GM21381 (cell line): ENCODE results near the gene FNIP2.
"Not testable (repeated sequence)": the region's sequence is repeated elsewhere in the genome, so short reads cannot be mapped to it uniquely, and the experiment has no call there.

ENCODE experiments used
- ATAC-seq: cut with Tn5 transposase; IDR thresholded peaks from one replicate; pipeline ENCODE4 v1.9.1; 2021; ENCODE audit warnings: mild to moderate bottlenecking, moderate library complexity; ENCODE audit not compliant: unreplicated experiment

Gene FNIP2

DNA sequence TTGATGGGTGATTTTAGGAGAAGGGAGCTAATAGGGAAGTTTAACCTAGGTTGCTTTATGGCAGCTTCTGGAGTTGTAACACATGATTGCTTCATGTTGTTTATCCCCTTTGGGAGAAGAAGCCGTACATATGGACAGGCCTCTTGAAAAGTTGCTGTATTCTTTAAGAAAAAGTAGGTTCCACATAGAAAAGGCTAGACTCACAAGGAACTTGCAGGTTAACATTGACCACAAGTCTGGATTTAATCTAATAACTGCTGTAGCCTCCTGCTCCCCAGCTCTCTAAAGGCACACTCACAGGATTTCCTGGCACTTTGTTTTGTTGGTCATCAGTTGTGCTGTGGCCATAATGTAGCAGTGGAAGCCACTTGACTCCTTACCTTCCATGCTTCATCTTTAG is 19.7 kb downstream of the FNIP2 start:
- no peak for ATAC-seq

DNA sequence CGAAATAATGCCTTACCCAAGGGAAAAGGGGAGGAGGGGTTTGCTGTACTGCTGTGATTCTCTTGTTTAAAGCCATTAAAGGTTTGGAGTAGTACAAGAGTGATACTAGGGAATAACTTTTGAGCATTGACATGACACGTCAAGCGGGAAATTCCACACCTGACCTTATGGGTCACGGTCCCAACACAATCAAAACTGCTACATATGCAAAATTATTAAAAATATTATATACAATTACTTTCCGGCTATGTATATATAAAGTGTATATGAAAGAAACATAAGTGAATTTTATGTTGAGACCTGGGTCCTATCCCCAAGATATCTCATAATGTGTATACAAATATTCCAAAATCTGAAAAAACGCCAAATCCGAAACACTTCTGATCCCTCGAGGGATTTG is 21.0 kb downstream of the FNIP2 start:
- no peak for ATAC-seq

DNA sequence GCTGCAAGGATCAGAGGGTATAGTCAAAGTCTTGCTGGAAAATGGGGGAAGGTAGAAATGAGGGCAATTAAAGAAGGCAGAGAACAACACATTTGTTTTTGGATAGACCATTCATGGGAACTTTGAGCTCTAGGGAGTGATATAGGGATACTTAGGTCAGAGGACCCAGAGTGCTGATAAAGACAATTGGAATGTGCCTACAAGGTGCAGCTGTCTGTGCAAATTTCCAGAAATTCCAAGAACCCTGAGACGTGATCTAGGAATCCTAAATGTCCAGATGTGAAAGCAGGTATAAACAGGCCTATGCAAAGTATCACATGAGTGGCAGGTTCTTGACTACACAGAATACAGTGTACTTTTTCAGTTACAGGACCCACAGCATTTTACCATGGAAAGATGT is 24.2 kb downstream of the FNIP2 start:
- no peak for ATAC-seq

DNA sequence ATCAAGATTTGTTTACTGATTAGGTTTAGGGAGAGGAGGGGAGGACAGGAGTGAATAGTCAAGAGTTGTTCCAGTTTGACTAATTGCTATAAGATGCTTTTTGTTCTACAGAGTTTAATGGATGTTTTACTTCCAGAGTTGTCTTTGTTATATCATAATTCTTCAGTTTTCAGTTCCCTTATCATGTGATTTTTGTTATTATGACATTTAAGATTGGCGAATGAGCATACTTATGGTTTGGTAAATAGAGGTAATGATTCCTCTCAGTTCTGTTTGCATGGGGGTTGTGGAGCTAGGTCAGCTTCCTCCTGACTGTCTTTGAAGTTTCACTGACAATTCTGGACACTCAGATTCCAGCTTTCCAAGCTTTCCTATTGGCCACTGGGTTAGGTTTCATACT is 24.6 kb downstream of the FNIP2 start:
- not testable (repeated sequence) for ATAC-seq

DNA sequence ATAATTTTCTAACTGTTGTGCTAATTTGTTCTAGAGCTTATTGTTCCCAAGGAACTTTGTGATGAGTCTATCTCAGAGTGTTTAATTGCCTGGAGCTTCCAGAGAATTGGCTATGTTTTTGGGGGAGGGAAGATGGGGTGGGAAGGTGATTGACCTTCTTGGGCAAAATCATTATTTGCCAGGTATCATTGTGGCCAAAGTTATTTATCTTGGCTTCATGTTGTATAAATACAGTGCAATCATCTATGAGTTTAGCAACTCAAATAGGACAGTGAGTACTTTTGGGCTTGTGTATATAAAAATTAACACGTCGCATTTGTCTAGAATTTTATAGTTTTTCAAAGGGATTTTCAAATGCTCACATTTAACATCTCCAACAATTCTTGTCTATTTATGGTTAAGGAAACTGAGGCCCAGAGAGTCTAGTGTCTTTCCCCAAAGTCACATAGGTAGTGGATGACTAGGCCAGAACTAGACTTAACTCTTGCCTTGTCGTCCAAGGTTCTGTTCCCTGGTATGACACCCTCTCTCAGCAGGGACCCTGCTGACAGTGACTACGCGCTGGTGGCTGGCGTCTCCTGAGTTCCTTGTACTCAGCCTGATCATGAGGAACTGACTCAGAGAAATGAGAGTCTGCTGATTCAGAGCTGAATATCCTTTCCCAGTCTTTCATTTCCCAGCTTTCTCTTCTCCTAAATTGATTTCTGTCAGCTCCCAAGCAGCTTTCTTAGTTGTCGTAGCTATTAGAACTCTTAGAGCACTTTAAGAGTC is 27.7 kb downstream of the FNIP2 start:
- no peak for ATAC-seq

DNA sequence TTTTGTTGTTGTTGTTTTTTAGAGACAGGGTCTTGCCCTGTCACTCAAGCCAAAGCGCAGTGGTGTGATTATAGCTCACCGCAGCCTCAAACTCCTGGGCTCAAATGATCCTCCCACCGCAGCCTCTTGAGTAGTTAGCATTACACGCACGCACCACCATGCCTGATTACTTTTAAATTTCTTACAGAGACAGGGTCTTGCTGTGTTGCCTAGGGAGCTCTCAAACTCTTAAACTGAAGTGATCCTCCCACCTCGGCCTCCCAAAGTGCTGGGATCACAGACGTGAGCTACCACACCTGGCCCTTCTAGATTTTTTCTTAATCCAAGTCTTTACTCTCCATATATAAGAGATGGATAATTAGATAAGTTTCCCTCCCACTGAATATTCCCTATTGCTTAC is 29.2 kb downstream of the FNIP2 start:
- ATAC-seq = no peak

DNA sequence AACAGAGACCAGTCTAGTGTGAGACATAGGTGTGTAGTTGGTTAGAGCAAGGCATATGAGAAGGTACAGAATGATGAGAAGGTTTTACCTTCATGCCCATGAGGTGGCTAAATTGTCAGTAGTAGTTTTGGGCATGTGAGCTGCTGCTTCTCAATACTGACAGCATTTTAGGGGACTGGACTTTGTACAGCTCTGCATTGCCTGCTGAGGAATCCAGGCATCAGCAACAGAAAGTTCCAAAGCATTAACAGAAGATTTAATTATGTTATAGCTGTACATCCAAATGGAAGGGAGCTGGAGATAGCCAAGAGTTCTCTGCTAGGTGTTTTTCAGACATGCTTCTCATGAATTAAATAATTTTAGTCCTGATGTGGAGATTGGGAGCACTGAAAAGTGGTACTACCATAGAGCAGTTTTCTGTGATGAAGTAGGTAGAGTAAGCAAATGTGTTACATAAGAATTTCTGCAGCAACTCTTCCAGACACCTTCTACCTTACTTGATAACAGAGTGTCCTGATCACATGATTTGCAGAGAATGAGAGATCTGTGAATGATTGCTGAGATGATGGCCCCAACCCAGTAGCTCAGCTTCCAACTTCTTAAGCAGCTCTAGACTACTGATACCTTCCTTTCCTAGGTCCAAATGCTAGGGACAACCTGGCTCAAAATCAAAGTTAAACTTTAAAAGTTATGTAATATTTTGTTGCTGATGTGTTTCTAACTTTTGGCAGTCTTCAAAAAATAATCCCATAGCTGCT is 30.4 kb downstream of the FNIP2 start:
- ATAC-seq = no peak

DNA sequence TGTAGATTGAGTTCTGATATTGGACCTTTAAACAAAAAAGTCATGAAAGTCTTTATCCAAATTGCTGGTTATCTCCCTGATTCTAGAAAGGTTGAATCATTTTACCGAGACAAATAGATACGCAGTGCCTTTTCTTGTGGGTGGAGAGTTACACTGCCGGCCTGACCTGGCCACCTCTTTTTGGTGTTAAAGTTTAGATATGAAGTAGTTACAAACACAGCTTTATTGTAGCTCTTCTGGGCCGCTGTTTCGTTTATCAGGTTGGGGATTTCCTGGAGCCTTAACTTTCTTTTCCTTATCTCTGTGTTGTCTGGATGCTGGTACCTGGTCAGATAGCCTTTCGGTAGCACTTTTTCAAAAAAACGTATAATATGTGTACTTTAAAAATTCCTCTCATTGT is 31.0 kb downstream of the FNIP2 start:
- ATAC-seq = no peak

DNA sequence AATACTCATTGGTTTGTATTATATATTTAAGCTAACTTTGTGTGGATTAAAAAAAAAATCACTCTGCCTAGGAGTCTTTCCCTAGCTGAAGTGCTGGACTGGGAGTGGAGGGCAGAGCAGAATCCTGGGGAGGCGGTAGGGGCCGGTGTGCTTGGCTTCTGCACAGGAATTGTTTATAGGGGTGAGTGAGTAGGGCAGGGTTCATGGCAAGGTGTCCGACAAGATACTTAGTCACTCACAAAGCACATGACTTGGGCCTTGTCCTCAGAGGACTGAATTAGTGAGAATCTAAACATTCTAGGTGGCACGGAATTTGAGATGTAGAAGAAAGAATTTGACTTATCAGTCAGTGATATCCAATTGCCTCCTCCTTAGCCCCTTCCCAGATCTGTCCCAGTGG is 32.2 kb downstream of the FNIP2 start:
- ATAC-seq = no peak

DNA sequence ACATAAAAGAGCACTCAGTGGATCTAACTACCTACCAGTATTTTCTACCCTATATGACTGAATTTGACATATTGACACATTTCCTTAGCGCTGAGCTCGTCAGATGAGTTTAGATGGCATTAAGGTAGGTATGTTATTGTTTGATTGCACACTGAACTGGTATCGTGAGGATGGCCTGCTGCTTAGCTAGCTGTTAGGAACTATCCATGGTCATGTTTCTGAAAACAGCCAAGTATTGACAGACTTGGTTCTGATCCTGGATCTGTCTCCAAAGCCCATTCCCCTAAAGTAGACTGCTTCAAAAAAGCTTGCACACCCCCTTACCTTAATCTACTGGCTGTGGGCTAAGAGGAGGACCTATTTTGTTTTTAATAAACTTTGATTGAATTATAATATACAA is 32.9 kb downstream of the FNIP2 start:
- ATAC-seq = no peak

DNA sequence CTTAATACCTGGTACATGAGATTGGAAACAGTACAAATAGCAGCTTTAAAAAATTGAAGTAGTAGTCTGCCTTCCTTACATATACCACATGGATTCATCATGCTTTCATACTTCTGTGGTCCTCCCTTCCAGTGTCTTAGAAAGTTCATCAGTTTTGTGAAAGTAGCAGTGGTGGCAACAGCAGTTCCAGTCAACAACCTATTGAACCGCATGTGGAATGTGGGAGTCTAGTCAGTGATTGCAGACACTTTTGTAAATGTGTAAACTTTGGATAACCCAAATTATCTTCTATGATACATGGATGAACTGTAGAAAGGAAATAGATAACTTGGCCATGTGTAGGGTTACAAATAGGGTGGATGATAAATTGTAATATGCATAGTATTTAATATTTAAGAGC is 34.1 kb downstream of the FNIP2 start:
- ATAC-seq = no peak

DNA sequence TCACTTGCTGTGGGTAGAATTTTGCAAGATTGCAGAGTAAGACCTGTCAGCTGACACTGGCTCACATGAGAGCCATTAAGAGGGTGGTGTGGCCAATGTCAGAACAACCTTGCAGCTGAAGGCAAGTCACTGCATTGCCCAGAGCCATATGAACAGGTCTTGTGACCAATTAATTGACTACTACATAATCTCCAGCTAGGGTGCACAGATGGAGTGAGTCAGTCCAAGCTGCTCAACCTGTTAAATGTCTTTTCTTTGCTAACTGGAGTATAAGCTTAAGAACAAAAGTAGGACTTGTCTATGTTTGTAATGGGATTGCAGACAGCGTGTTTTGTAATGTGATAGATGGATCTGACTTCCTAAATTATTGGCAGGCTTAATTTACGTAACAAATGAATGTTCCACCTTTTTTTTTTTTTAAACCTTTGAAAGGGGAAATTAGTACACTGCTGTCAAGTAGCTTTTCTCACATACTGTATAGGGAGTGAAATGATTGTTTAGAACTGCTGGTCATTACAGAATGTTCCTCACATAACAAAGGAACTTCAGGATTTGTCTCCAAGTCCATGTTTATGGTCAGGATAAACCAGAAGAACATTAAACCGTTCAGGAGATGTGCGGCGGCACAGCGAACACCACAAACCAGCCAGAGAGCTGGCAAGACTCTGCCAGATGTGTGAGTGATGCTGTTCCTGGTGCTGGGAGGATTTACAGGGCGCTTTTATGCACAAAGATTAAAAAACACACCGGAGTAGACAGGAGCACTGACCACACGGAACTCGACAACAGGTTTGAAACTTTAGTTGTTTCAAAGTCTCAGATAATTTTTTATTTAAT is 37.0 kb downstream of the FNIP2 start:
- no peak for ATAC-seq

DNA sequence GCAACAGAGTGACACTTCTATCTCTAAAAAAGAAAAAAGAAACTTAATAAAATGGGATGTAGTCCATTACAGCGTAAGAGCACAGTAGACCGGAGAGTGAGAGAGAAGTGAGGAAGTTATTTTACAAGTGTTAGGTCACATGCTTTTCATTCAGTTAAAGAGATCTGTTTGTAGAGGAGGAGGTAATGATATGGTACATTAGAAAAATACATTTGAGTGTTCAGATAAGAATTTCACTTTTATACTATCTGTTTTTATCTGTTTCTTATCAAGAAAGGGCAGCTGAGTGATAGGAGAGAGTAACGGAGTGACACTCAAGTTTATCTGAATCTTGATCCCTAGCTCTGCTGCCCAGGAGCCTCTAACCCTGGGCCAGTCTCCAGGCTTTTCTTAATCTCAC is 38.9 kb downstream of the FNIP2 start:
- no peak for ATAC-seq

DNA sequence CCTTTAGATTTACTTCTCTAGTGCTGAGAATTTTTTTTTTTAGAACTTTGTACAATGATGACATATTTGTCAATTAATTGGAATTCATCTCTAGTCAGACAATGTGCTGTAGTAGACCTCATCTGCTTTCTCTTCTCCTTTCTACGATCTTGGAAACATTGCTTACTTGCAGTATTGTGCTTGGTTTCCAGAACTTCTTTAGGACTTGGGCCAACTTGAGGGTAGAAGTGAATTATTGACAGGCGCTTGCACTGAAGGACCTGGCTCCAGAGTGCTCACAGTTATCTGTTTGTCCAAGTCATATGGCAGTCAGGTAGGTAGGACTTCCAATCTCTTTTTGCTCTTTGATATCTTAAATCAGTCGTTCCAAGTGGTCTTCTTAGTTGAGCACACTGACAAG is 39.6 kb downstream of the FNIP2 start:
- no peak for ATAC-seq

DNA sequence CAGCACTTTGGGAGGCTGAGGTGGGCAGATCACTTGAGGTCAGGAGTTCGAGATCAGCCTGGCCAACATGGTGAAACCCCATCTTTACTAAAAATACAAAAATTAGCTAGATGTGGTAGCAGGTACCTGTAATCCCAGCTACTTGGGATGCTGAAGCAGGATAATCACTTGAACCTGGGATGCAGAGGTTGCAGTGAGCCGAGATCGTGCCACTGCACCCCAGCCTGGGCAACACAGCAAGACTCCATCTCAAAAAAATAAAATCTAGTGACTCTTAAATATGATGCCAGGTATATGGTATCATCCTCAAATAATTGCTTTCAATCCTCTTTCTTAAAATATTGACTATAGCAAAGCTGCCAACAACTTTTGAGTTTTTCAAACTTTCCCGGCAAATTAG is 40.4 kb downstream of the FNIP2 start:
- not testable (repeated sequence) for ATAC-seq

DNA sequence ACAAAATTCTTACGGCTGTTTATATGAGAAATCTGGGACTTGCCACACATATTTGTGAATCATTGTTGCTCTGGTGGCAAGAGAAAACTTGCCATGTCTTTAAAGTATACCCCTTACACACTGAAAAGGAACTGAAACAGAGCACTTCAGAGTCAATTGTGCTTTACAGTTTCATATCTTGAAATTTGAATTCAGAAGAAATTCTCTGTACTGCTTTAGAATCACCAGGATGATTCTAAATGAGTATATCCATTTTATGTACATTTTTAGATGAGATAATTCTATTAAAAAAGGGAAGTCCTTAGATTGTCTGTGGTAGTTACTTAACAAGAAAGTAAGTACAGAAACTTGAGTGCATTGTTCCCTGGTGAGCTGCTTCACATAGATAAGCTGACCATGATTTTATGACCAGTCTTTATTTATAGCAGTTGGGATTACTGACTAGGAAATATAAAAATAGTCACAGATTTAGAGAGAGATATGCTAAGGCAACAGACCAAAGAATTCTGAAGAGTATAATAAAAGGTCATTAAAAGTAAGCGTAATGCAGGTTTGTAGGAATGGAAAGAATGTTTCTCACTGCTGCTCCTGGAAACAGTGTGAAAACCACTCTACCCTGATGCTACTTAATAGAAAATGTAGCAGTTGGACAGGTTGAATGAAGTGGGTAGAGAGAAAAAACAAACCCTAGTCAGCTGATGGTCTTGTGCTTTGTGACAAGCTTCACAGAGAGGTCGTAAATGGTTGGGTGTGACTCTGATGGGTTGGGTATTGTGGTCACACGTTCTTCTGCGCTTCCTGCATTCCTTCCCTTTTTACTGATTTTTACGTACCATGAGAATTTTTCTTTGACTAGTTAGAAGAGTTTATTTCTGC is 41.0 kb downstream of the FNIP2 start:
- ATAC-seq = peak; percentile 66

DNA sequence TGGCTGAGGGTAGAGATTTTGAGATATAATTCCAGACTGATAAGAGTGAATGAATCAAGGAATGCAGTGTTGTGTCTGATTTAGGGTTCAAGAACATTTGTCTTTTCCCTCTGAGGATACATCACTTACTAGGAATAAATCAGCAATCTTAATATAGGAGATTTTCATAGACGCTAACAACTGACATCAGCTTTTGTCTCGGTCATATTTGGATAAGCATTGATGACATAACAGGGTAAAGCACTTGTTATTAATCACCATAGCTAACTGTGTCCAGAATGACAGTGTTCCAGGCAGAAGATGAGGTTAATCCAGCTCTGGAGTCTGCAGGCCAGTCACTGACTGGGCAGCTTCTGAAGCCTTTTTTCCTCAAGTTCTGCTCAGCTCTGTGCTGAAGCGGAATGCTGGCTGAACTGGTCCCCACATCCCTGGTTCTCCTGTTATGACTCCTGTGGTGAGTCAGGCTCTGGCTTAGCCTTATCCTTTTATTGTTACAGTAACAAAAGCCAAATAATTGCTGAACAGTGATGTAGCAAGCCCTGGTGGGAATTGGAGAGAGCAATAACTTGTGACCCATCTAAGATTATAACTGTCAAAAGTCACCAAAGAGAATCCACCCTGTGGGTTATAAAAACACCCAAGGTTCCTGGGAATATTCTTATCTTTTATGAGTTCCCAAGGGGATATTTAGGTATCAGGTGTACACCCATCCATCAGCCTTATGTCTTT is 41.8 kb downstream of the FNIP2 start:
- ATAC-seq = peak; percentile 5

DNA sequence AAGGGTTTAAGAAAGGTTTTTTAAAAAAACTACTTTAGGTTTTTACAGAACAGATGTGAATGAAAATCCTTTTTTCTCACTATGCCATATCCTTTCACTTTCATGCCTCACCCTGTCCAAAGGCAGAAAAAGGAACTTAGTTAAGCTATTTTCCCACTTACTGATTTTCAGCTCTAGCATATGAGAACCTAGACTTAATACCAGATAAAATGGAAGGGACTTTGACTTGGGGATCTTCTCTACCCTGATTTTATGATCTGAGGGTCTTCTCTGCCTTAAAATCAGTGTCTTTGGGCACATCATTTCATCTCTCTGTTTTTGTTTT is 42.4 kb downstream of the FNIP2 start:
- no peak for ATAC-seq

DNA sequence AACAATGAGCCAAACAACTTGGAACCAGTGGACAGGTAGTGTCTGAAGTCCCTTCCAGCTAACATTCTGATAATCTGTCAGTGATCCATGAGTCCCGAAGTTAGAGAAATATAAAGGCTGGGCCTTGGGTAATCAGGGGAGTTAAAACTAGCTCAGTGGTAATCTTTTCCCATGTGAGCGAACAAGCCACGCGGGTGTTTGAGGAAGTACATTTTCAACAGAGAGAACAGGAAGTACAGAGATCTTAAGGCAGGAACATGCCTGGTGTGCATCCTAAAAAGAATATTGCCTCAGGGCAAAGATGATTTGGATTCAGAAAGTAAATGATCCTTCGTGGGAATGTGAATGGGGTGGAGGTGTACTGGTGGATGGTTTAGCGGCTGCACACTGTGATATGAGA is 42.9 kb downstream of the FNIP2 start:
- ATAC-seq = peak; percentile 25

DNA sequence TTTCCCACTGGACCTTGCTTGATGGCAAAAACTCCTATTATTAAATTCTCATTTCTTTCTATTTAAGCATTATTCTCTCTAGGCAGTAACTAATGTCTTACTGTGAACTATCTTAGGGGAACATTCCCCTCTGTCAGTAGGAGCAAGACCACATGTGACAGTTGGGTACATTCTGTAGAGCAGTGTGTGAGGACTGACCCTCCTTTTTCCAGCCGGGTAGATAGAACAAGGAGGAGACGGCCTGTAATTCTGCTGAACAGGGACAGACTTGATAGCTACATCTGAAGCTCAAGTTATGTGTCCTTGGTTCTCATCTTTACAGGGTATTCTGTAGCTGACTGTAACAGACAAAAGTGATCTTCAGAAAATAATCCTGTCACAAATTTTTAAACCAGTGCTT is 43.3 kb downstream of the FNIP2 start:
- ATAC-seq = no peak
